Neutrophil (primary cell): ENCODE results near the gene GFY.
"Not testable (repeated sequence)": the region's sequence is repeated elsewhere in the genome, so short reads cannot be mapped to it uniquely, and the experiment has no call there.

Experiments
- H3K27ac ChIP-seq: fragments of 200-600 bp; sonication (generic); 2 replicates; pipeline ENCODE4 v1.5.1; 2016; ENCODE audit warnings: mild to moderate bottlenecking, moderate library complexity
- H3K27me3 ChIP-seq: fragments of 200-600 bp; sonication (generic); 2 replicates; pipeline ENCODE4 v1.6.0; 2016; ENCODE audit warnings: mild to moderate bottlenecking
- H3K36me3 ChIP-seq: fragments of 200-600 bp; sonication (generic); 2 replicates; pipeline ENCODE4 v1.5.1; 2017
- H3K4me1 ChIP-seq, 2 experiments: fragments of 200-600 bp in 1 of 2; sonication (generic) in 1 of 2; 1 replicate in 1 of 2; 2 replicates in 1 of 2; pipeline versions ENCODE4 v1.5.1 to v1.6.1; 2013 to 2016; ENCODE audit warnings: low read depth in 1 of 2, low read length in 1 of 2, mild to moderate bottlenecking in 1 of 2, moderate library complexity in 1 of 2; ENCODE audit not compliant: control insufficient read depth in 1 of 2, insufficient read depth in 1 of 2
- H3K4me3 ChIP-seq, 2 experiments: fragments of 200-600 bp in 1 of 2; sonication (generic) in 1 of 2; 1 replicate in 1 of 2; 2 replicates in 1 of 2; pipeline ENCODE4 v1.5.1; 2013 to 2016; ENCODE audit warnings: low read depth in 1 of 2, low read length in 1 of 2, mild to moderate bottlenecking in 1 of 2, moderate library complexity in 1 of 2
- H3K9me3 ChIP-seq: fragments of 200-600 bp; sonication (generic); 2 replicates; pipeline ENCODE4 v1.5.1; 2016
- CTCF ChIP-seq: fragments of 200-600 bp; sonication (generic); IDR thresholded peaks from 2 replicates; pipeline ENCODE4 v1.5.1; 2016; ENCODE audit warnings: antibody characterized with exemption

Gene GFY

GRCh38 chr19:49469828-49470614 lies 44.8 kb downstream of the GFY start:
- no peaks in the 10 kb centered on the region for H3K9me3 ChIP-seq
- peaks cover 11 to 16% of the 10 kb centered on the region in 2 experiments for H3K4me1 ChIP-seq
- no peak overlapping the region for H3K27ac ChIP-seq
- H3K27me3 ChIP-seq: peaks cover 4% of the 10 kb centered on the region
- no peak overlapping the region for H3K4me3 ChIP-seq
- H3K36me3 ChIP-seq: peaks cover 20% of the 10 kb centered on the region
- peak; percentile 20 for TF ChIP-seq CTCF

- no peak for TF ChIP-seq CTCF
- Histone ChIP-seq H3K27ac (no peak overlapping the region), H3K9me3 (no peaks in the 10 kb centered on the region), H3K4me1 (peaks cover 11 to 16% of the 10 kb centered on the region in 2 experiments), H3K27me3 (peaks cover 8% of the 10 kb centered on the region), H3K4me3 (no peak overlapping the region), H3K36me3 (peaks cover 19% of the 10 kb centered on the region)
These were observed 45.4 kb downstream of the GFY start for GRCh38 chr19:49470615-49470978.

- no peak for TF ChIP-seq CTCF
- peaks cover 11 to 16% of the 10 kb centered on the region in 2 experiments for H3K4me1 ChIP-seq
These were observed 47.7 kb downstream of the GFY start for GRCh38 chr19:49472936-49473335.

GRCh38 chr19:49473501-49473867 lies 48.3 kb downstream of the GFY start:
- Histone ChIP-seq H3K27ac (peak overlapping the region; percentile 84), H3K4me3 (peak overlapping the region; percentile 61 to 82), H3K4me1 (peaks cover 11 to 20% of the 10 kb centered on the region in 2 experiments)
- not testable (repeated sequence) for H3K27me3 ChIP-seq, H3K9me3 ChIP-seq, H3K36me3 ChIP-seq

More at GRCh38 chr19:49472936-49473335, 47.7 kb downstream of the GFY start:
- H3K9me3 ChIP-seq: no peaks in the 10 kb centered on the region
- H3K27me3 ChIP-seq: peaks cover 8% of the 10 kb centered on the region
- H3K4me3 ChIP-seq: no peak overlapping the region
- H3K36me3 ChIP-seq: peaks cover 5% of the 10 kb centered on the region
- H3K27ac ChIP-seq: no peak overlapping the region

- peak within 1 kb of the TSS; percentile 61 to 82 for H3K4me3 ChIP-seq
- H3K27ac ChIP-seq: peak within 1 kb of the TSS; percentile 84
- H3K36me3 ChIP-seq: no peaks in the 10 kb centered on the region
- peak; percentile 97 for TF ChIP-seq CTCF
- H3K27me3 ChIP-seq: peaks cover 8% of the 10 kb centered on the region
- H3K4me1 ChIP-seq: peaks cover 11 to 24% of the 10 kb centered on the region in 2 experiments
- no peaks in the 10 kb centered on the region for H3K9me3 ChIP-seq
These were observed 48.8 kb downstream of the GFY start, which contains the start of gene FLT3LG for GRCh38 chr19:49473868-49474541. TSS of gene FLT3LG (plus strand) at chr19:49474215. CDS start at chr19:49474640, 425 bp downstream.

GRCh38 chr19:49474542-49474924 lies 49.3 kb downstream of the GFY start:
- Histone ChIP-seq H3K9me3 (no peaks in the 10 kb centered on the region), H3K4me3 (peak overlapping the region; percentile 61 to 82), H3K4me1 (peaks cover 11 to 24% of the 10 kb centered on the region in 2 experiments), H3K27me3 (peaks cover 8% of the 10 kb centered on the region), H3K27ac (peak overlapping the region; percentile 84), H3K36me3 (no peaks in the 10 kb centered on the region)
- no peak for TF ChIP-seq CTCF
